Measurements from ENCODE around the gene STK4. TPM values are rescaled to one million over a fixed set of nuclear protein-coding genes. Genes with fewer than 3 reads are reported as not detected.

The STK4 gene
- 24.4 TPM for total RNA-seq

GRCh38 chr20:44966030-44966961, at the start of gene STK4:
Gene STK4 (plus strand): TSS chr20:44966512. CDS start chr20:44966569, 57 bp downstream.
- peak; percentile 96 for DNase-seq

- no peak for DNase-seq
These were observed 49.7 kb upstream of the STK4 start for GRCh38 chr20:44916586-44916985.

- no peak for DNase-seq
These were observed 48.9 kb upstream of the STK4 start for GRCh38 chr20:44917399-44917798.

- no peak for DNase-seq
These were observed 48.0 kb upstream of the STK4 start for GRCh38 chr20:44918342-44918741.

- DNase-seq = no peak
These were observed 47.6 kb upstream of the STK4 start for GRCh38 chr20:44918761-44919160.

- no peak for DNase-seq
These were observed 44.9 kb upstream of the STK4 start for GRCh38 chr20:44921447-44921846.

GRCh38 chr20:44924541-44924940, 41.8 kb upstream of the STK4 start:
- DNase-seq = no peak

GRCh38 chr20:44928595-44928994, 37.7 kb upstream of the STK4 start:
- DNase-seq = no peak

GRCh38 chr20:44930517-44931168, 35.7 kb upstream of the STK4 start:
- DNase-seq = no peak

GRCh38 chr20:44931911-44932310, 34.4 kb upstream of the STK4 start:
- DNase-seq = no peak

- no peak for DNase-seq
These were observed 33.4 kb upstream of the STK4 start for GRCh38 chr20:44932916-44933315.

GRCh38 chr20:44936510-44936909, 29.8 kb upstream of the STK4 start:
- DNase-seq = no peak

GRCh38 chr20:44938637-44939036, 27.7 kb upstream of the STK4 start:
- DNase-seq = no peak

- DNase-seq = no peak
These were observed 25.1 kb upstream of the STK4 start for GRCh38 chr20:44941120-44941691.

GRCh38 chr20:44942264-44942973, 23.9 kb upstream of the STK4 start:
- no peak for DNase-seq

GRCh38 chr20:44943828-44944227, 22.5 kb upstream of the STK4 start:
- DNase-seq = no peak

- DNase-seq = no peak
These were observed 21.1 kb upstream of the STK4 start for GRCh38 chr20:44945261-44945660.

GRCh38 chr20:44946271-44946852, 19.9 kb upstream of the STK4 start:
- DNase-seq = no peak

GRCh38 chr20:44948107-44948506, 18.2 kb upstream of the STK4 start:
- no peak for DNase-seq

GRCh38 chr20:44948513-44948912, 17.8 kb upstream of the STK4 start:
- DNase-seq = no peak

- DNase-seq = no peak
These were observed 15.9 kb upstream of the STK4 start for GRCh38 chr20:44950368-44950767.

- no peak for DNase-seq
These were observed 13.6 kb upstream of the STK4 start for GRCh38 chr20:44952731-44953130.
